ENCODE measurements around the gene BEGAIN. TPM values are rescaled to one million over a fixed set of nuclear protein-coding genes. Genes with fewer than 3 reads are reported as not detected.

Gene BEGAIN
- polyA plus RNA-seq, 3 donors: 0.34 to 11.7 (median 0.85) TPM

- 93 to 97% (median 94%) methylated on average over 24 of the region's 24 CpGs for WGBS, 3 donors
- no peak overlapping the region for H3K27ac ChIP-seq (ENCODE audit: low read depth, low read length)
These were observed 17.5 kb upstream of the BEGAIN start for GRCh38 chr14:100604709-100605108.

DNA sequence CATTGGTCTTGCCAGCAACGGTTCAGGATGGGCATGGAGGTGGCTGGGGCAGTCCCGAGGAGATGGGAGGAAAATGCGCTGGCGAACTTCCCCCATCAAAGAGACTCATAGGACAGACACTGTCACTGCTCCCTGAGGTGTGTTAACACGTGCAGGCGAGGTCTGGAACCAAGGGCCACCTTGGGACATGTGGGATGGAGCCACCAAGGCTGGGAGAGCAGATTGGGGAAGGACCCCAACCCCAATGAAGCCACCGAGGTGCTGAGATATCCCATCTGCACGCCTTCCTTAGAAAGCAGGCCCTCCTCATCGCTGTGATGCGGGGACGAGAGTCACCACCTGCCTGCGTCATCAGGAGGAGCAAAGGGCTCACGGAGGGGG lies 16.9 kb upstream of the BEGAIN start:
- no peak overlapping the region for H3K27ac ChIP-seq (ENCODE audit: low read depth, low read length)
- 86 to 93% (median 88%) methylated on average over 13 of the region's 13 CpGs for WGBS, 3 donors

DNA sequence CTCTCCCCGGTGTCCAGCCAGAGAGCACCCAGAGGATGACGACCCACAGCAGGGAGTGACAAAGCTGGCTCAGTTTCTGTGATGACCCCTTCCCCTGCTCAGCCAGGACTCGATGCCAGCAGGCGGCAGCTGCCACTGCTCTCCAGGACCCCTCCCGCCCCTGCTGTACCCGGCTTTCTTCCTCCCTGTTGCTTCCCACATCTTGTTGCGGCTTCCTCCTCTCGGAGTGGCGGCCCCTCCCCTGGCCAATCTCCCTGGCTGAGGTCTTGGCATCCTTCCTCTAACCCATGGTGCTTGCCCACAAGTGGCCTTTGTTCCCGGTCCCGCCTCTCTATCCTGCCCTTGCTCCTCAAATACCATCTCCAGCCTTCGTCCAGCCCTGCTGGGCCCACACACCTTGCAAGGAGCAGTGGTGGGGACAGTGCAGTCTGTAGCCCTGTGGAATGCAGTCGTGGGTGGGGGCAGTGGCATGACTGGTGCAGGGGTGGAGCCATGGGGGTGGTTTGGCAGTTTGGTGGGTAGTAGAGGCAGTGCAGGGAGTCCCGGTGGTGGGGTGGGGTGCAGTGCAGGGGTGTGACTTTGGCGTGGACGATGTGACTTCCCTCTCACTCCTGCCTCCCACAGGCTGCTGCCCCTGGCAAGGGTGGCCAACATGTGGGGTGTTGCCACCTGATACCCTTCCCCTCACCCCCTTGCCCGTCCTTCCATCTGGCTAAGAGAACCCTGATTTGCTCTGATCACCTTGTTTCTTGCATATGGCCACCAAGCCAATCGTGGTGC lies 16.3 kb upstream of the BEGAIN start:
- WGBS, 3 donors: 73 to 81% (median 74%) methylated on average over 17 to 18 of the region's 18 CpGs
- no peak overlapping the region for H3K27ac ChIP-seq (ENCODE audit: low read depth, low read length)

- 69 to 72% (median 69%) methylated on average over 7 of the region's 7 CpGs for WGBS, 3 donors
- no peak overlapping the region for H3K27ac ChIP-seq (ENCODE audit: low read depth, low read length)
These were observed 15.5 kb upstream of the BEGAIN start for GRCh38 chr14:100602621-100603230.

DNA sequence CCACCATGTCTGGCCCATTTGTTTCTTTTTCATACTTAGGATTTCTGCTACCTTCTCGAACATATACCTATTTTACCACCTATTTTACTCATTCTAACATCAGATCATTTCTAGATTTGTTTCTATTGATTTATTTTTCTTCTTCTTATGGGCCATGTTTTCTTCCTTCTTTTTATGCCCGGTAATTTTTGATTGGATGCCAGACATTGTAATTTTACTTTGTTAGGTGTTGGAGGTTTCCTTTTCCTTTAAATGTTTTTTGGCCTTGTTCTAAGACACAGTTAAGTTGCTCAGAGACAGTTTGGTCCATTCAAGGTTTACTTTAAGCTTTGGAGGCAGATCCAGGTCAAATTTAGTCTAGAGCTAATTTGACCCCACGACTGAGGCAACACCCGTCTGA lies 14.7 kb upstream of the BEGAIN start:
- no peak overlapping the region for H3K27ac ChIP-seq (ENCODE audit: low read depth, low read length)
- 84 to 93% (median 86%) methylated on average over 4 of the region's 4 CpGs for WGBS, 3 donors

DNA sequence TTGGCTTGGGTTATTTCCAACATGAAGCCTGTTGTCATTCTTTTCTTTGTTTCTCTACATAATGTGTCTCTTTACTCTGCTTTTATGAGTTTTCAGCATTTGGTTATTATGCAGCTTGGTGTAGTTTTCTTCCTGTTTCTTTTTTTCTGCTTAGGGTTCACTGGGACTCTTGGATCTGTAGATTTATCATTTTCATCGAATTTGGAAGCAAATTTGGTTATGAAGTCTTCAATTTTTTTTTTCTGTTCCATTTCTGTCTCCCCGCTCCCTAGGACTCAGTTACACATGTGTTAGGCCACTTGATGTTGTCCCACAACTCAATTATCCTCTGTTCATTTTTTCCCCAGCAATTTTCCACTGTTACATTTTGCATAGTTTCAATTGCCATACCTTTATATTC lies 13.8 kb upstream of the BEGAIN start:
- 87 to 94% (median 90%) methylated on average over 2 of the region's 2 CpGs for WGBS, 3 donors
- no peak overlapping the region for H3K27ac ChIP-seq (ENCODE audit: low read depth, low read length)

DNA sequence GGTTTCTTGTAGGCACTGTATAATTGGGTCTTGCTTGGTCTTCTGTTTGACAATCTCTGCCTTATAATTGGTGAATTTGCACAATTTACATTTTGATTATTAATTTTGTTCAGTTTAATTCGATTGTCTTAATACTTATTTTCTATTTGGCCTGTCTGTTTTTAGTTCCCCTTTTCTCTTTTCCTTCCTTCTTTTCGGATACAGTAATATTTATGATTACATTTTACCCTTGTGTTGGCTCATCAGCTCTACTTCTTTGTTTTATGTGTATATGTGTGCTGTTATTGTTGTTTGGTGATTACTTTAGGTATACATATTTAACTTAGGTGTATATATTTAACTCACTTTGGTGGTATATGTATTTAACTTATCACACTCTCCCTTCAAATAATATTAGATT lies 12.8 kb upstream of the BEGAIN start:
- 42 to 62% (median 51%) methylated on average over 2 of the region's 2 CpGs for WGBS, 3 donors
- H3K27ac ChIP-seq (ENCODE audit: low read depth, low read length): no peak overlapping the region

- H3K27ac ChIP-seq (ENCODE audit: low read depth, low read length): no peak overlapping the region
- whole genome bisulfite sequencing, 3 donors: 84 to 89% (median 84%) methylated on average over 5 of the region's 5 CpGs
These were observed 7.4 kb upstream of the BEGAIN start for GRCh38 chr14:100594625-100594951.

DNA sequence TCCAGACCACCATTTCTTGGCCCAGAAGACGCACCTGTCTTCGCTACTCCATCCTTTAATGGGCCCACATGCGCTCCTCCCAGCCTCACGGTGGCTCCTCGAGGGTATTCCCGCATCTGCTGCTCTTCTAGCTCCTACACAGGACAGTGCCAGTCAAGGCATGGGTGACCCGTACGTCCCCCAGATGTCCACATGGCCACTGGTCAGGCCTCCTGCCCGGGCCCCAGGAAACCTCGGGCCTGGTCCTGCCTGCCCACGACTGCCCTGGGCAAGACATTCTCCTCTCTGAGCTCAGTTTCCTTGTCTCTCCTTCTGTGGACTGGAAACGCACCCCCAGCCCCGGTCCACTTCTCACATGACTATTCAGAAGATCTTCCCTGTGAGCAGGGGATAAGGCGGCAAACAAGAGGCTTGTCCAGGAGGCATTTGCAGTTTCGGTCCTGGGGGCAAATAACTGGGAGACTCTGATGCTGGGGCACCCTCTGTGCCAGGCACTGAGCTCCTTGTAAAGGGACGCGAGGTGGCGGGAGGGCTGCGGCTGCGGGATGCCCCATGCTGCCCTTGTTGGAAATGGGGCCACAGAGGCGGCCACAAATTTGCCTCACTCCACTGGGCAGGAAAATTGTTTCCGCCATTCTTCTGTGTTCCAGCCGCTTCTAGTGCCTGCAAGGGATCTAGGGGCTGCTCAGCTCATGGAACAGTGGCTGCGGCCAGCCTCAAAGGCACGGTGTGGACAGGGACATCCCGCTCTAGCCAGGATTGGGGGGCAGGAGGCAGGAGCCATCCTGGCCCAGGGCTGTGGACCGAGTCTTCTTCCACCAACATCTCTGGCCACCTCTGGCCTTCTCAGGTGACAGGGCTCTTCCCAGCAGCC lies 6.8 kb upstream of the BEGAIN start:
- H3K27ac ChIP-seq (ENCODE audit: low read depth, low read length): no peak overlapping the region
- whole genome bisulfite sequencing, 3 donors: 88 to 90% (median 89%) methylated on average over 27 of the region's 27 CpGs

- 64 to 81% (median 69%) methylated on average over 4 of the region's 4 CpGs for WGBS, 3 donors
- no peak overlapping the region for H3K27ac ChIP-seq (ENCODE audit: low read depth, low read length)
These were observed 5.8 kb upstream of the BEGAIN start for GRCh38 chr14:100592972-100593371.

GRCh38 chr14:100592461-100592891 lies 5.3 kb upstream of the BEGAIN start:
- 88 to 92% (median 88%) methylated on average over 10 of the region's 10 CpGs for WGBS, 3 donors
- no peak overlapping the region for H3K27ac ChIP-seq (ENCODE audit: low read depth, low read length)

DNA sequence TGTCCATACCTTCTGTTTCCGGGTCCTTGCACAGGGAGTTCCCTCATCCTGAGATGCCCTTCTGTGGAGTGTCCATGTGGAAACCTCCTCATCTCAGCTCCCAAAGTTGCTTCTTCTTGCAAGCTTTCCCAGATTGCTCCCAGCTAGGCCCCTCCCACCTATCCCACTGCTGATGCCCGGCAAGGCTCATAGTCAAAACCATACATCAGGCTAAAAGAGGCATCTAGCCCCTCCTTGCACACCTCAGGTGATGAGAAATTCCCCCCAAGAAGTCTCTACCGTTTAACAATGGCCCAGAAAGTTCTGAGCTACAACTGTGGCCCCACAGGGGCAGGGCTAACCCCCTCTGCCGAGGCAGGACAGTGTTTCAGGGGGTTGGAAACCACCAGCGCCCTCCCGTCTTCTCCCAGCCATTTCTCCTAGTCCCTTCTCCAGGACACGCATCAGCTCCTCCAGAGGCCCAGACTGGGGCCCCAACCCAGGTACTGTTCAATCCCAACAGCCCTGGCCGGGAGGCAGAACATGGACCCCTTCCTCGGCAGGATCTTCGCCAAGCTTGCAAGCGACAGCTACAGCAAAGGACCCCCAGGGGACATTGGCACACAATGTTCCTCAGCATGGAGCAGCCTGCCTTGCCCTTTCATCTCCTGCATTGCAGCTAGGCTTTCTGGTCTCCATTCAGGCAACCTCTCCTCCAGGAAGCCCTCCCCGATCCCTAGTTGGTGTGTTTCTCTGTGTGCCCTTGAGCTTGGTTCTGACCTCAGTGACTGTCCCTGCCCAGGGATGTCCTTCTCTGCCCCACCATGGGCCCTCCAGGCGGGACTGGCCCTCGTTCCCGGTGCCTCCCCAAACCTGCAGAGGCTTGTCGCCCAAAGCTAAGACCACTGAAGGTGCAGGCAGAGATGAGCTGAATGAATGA lies 4.5 kb upstream of the BEGAIN start:
- WGBS, 3 donors: 83 to 88% (median 87%) methylated on average over 16 of the region's 16 CpGs
- no peak overlapping the region for H3K27ac ChIP-seq (ENCODE audit: low read depth, low read length)

DNA sequence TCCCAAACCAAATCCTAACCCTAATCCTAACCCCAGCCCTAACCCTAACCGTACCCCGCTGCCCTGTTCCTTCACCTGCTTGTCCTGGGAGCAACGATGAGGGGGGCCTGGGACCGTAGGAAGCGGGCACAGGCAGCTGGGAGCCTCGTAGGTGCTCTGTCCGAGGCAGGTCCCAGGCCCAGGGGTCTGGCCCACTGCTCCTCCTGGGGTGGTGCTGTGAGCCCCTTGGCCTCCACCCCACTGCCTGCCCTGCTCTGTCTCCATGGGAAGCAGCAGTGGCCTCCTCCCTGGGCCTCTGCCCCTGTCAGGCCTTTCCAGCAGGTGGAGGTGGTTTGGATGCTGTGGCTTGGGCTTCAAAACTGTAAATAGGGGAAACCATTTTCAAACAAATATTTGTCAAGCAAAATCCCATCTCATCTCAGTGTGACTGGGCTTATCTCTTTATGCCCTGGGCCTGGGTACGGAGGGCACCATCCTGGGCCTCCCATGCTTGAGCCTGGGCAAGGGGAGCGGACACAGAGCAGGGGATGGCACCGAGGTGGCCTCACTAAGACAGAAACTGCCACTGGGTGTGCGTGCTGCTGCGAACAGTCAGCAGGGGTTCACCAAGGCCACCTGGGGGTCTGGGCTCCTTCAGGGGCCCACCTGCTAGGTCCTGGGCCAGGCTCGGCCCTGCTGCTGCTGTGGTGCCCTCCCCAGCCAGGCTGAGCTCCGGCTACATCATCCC lies 3.7 kb upstream of the BEGAIN start:
- 90 to 95% (median 94%) methylated on average over 14 of the region's 14 CpGs for WGBS, 3 donors
- no peak overlapping the region for H3K27ac ChIP-seq (ENCODE audit: low read depth, low read length)

GRCh38 chr14:100589760-100590469 lies 2.7 kb upstream of the BEGAIN start:
- H3K27ac ChIP-seq (ENCODE audit: low read depth, low read length): no peak overlapping the region
- WGBS, 3 donors: 87 to 89% (median 89%) methylated on average over 8 of the region's 8 CpGs

DNA sequence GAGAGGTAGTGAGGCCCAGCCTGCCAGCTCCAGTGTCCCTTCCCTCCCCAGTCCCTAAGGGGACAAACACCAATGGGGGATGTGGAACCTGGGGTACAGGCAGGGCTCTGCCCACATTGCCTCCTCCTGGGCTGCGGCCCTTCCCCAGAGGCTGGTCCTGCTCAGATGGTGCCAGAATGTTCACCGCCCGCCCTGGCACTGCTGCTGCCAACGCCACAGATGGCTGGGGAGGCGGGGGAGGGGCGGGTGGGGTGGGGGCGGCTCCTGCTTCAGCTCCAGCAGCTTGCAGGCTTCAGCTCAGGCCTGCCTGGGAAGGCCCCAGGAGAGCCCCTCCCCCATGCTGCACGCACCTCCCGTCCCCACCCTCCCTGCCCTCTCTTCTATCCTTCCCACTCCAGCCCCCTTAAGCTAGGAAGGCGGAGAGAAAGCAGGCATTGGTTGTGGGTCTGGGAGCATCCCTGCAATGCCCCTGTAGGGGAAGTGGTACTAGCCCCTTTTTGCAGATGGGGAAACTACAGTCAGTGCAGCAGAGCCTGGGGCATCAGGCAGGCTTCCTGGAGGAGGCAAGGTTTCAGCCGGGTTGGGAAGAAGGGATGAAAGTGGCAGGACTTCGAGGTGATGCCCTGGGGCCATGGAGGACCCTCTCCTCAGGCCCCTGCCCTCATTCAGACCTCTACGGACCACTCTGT lies 2.0 kb upstream of the BEGAIN start:
- H3K27ac ChIP-seq (ENCODE audit: low read depth, low read length): no peak overlapping the region
- WGBS, 3 donors: 67 to 72% (median 69%) methylated on average over 11 to 13 of the region's 13 CpGs

DNA sequence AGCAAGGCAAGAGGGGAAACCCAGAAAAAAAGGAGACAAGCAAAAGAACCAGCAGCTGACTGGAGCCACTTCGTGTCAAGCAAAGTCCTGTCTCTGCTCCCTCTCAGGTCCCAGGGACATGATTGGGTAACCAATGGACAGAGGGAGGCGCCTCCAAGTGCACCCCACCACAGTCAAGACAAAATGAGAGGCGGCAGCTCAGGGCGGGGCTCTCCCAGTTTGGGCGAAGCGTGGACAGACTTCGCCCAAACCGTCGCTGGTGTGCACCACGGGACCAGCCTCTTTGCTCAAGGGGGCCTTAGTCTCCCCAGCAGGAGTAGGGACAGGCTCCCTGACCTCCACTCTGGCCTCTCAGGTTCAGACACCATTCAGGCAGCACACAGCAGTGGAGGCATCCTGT lies 1.5 kb upstream of the BEGAIN start:
- H3K27ac ChIP-seq (ENCODE audit: low read depth, low read length): no peak overlapping the region
- 73 to 82% (median 77%) methylated on average over 10 of the region's 10 CpGs for WGBS, 3 donors

Measured in adipose tissue (tissue), 3 donors.